Measurements from ENCODE around the gene ATF6.

DNA sequence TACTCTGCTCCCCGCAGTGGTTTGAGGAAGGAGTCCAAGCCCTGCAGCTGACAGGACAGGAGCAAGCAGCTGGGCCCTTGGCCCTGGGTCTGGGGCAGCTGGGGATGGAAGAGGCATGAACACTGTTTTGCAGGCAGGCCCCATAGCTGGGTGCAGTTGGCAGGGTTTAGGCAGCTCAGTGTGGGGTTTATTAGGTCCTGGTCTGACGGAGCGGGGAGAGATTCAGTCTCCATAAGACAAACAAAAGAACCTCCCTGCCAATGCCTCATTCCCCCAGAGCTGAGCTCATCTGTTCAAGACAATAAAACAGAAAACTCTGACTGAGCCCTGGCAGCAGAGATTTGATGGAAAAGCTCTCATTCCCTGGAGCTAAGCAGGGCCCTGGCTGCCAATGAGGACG lies 220.2 kb downstream of the ATF6 start:
- TF ChIP-seq YY1 (IDR thresholded peaks at IDR 0.05; ENCODE audit: insufficient read depth, insufficient read length): no peak
- TF ChIP-seq SUZ12 (IDR thresholded peaks at IDR 0.05; ENCODE audit: extremely low read depth, insufficient read depth, insufficient read length): no peak
